ENCODE results near the gene STAG3. TPM values are rescaled to one million over a fixed set of nuclear protein-coding genes. Genes with fewer than 3 reads are reported as not detected.

The STAG3 gene
- total RNA-seq, 1 experiment from 2014 or later: 3.1 TPM

- H3K27ac Mint-ChIP-seq: peak overlapping the region in 2 of 3 experiments; percentile 19 to 26; a peak in 2 of 7 replicates
- Histone ChIP-seq H2AFZ (ENCODE audit: low read length) (no peak overlapping the region), H3K23me2 (ENCODE audit: insufficient read length, low read depth, low read length, poor library complexity, severe bottlenecking) (peaks cover 6% of the 10 kb centered on the region), H2AK5ac (ENCODE audit: insufficient read length, low read length) (no peak overlapping the region), H3K27ac (ENCODE audit: insufficient read length, low read depth, low read length) (no peak overlapping the region), H4K5ac (ENCODE audit: insufficient read length, low read depth, low read length) (no peak overlapping the region), H3K9ac (ENCODE audit: extremely low read depth, insufficient read length, low read length) (no peak overlapping the region), H3K79me2 (ENCODE audit: insufficient read depth, low read length) (no peaks in the 10 kb centered on the region), H2BK120ac (ENCODE audit: low read depth, low read length, poor library complexity, severe bottlenecking) (no peak overlapping the region), H4K91ac (ENCODE audit: insufficient read length, low read depth, low read length) (no peak overlapping the region), H3K79me1 (ENCODE audit: insufficient read depth, low read depth, low read length, poor library complexity, severe bottlenecking) (peaks cover 1% of the 10 kb centered on the region), H3K23ac (ENCODE audit: insufficient read length, low read depth, low read length) (no peak overlapping the region), H3K56ac (ENCODE audit: insufficient read length, low read depth, low read length) (no peak overlapping the region), H2BK15ac (ENCODE audit: low read depth, low read length) (no peak overlapping the region), H3K18ac (ENCODE audit: insufficient read length, low read depth, low read length) (no peak overlapping the region), H3K9me3 (ENCODE audit: control insufficient read depth, low read depth, low read length) (no peaks in the 10 kb centered on the region), H2BK12ac (ENCODE audit: insufficient read length, low read depth, low read length) (no peak overlapping the region), H4K8ac (replicated peaks; ENCODE audit: insufficient read length, low read depth, low read length) (no peak overlapping the region), H3K4me2 (ENCODE audit: insufficient read depth, insufficient read length, low read length) (no peak overlapping the region), H3T11ph (ENCODE audit: low read length) (no peak overlapping the region), H3K4me1 (ENCODE audit: insufficient read depth, low read length) (no peaks in the 10 kb centered on the region; the same call in 1 of the 2 replicates), H4K20me1 (ENCODE audit: control insufficient read depth, insufficient read depth, insufficient read length) (peaks cover 2% of the 10 kb centered on the region), H2BK5ac (ENCODE audit: insufficient read length, low read length) (no peak overlapping the region), H3K4ac (ENCODE audit: low read depth, low read length) (no peak overlapping the region), H3K14ac (ENCODE audit: insufficient read depth, low read length) (no peak overlapping the region), H3K27me3 (ENCODE audit: insufficient read depth, low read length) (no peaks in the 10 kb centered on the region), H2BK20ac (ENCODE audit: low read depth, low read length, poor library complexity, severe bottlenecking) (no peak overlapping the region)
- DNase-seq: no peak
- no peaks in the 10 kb centered on the region for H3K9me3 Mint-ChIP-seq
- TF ChIP-seq CTCF (conservative IDR thresholded peaks at IDR 0.05): no peak
- no peak overlapping the region; a peak in 1 of 5 replicates for H3K4me3 Mint-ChIP-seq
- H3K27me3 Mint-ChIP-seq (ENCODE audit: low read depth): no peaks in the 10 kb centered on the region; the same call in 1 of the 2 replicates
- H3K4me1 Mint-ChIP-seq: peaks cover 21 to 33% of the 10 kb centered on the region in 2 experiments
- peaks cover 26 to 63% (median 60%) of the 10 kb centered on the region in 3 experiments for H3K36me3 Mint-ChIP-seq (ENCODE audit: insufficient read depth in 1 of 3, low read depth in 3 of 3)
Measured at GRCh38 chr7:100152404-100152803, 25.3 kb upstream of the STAG3 start.

Data from H9 (cell line).